B cell (primary cell): ENCODE data around the gene CYB561D1. TPM values are rescaled to one million over a fixed set of nuclear protein-coding genes. Genes with fewer than 3 reads are reported as not detected.

Experiments used
- ATAC-seq: fragments of 200-7000 bp; cut with Tn5 transposase; one replicate; pipeline ENCODE4 v1.10.0; 2021; ENCODE audit warnings: low read depth, mild to moderate bottlenecking, moderate number of reproducible peaks, moderate library complexity
- CTCF ChIA-PET: fragments of 350-600 bp; sonication (Branson Sonifier 250); formaldehyde crosslinking; loops from one replicate; lab custom pipeline; 2021; ENCODE audit warnings: antibody characterized with exemption, inconsistent platforms; lab: Charles Lee
- POLR2A ChIA-PET: fragments of 350-600 bp; sonication (Branson Sonifier 250); formaldehyde crosslinking; loops from one replicate; lab custom pipeline; 2021; ENCODE audit warnings: antibody characterized with exemption; lab: Charles Lee
- DNase-seq: peaks from one replicate; pipeline ENCODE4 v3.0.0; 2013
- H2AFZ ChIP-seq: 2 replicates; pipeline ENCODE4 v1.6.1; 2012; ENCODE audit warnings: mild to moderate bottlenecking, low read depth, low read length; ENCODE audit not compliant: insufficient read depth, poor library complexity, severe bottlenecking
- H3K27ac ChIP-seq, 2 donors: 1 replicate in 1 of 2; 2 replicates in 1 of 2; pipeline ENCODE4 v1.5.1; 2012 to 2013; ENCODE audit warnings: low read length in 2 of 2, mild to moderate bottlenecking in 2 of 2, moderate library complexity in 1 of 2
- H3K27me3 ChIP-seq, 4 experiments: fragments of 200-600 bp in 1 of 4; sonication (generic) in 1 of 4; replicated peaks in 1 of 4; 1 replicate in 2 of 4; 2 replicates in 2 of 4; pipeline versions ENCODE4 v1.6.1 to v1.7.0; 2013 to 2016; ENCODE audit warnings: low read length in 3 of 4, mild to moderate bottlenecking in 2 of 4, mixed read lengths in 1 of 4, moderate library complexity in 1 of 4; ENCODE audit not compliant: insufficient read depth in 4 of 4, control insufficient read depth in 3 of 4; ENCODE audit errors: control extremely low read depth in 1 of 4
- H3K36me3 ChIP-seq, 2 experiments: replicated peaks in 1 of 2; 1 replicate in 1 of 2; 2 replicates in 1 of 2; pipeline versions ENCODE4 v1.6.1 to v1.7.1; 2013; ENCODE audit warnings: low read length in 1 of 2; ENCODE audit not compliant: insufficient read depth in 2 of 2, control insufficient read depth in 1 of 2; ENCODE audit errors: control extremely low read depth in 1 of 2, extremely low read depth in 1 of 2
- H3K4me1 ChIP-seq, 2 donors: fragments of 200-600 bp in 1 of 2; sonication (generic) in 1 of 2; 1 replicate in 1 of 2; 2 replicates in 1 of 2; pipeline versions ENCODE4 v1.5.1 to v1.6.1; 2013 to 2017; ENCODE audit warnings: low read length in 2 of 2; ENCODE audit not compliant: control insufficient read depth in 2 of 2, insufficient read depth in 2 of 2
- H3K4me2 ChIP-seq: replicated peaks from 2 replicates; pipeline ENCODE3; 2012; ENCODE audit warnings: mild to moderate bottlenecking, low read depth, low read length; ENCODE audit not compliant: poor library complexity, severe bottlenecking
- H3K4me3 ChIP-seq, 5 experiments: fragments of 200-600 bp in 1 of 5; sonication (generic) in 1 of 5; 1 replicate in 3 of 5; 2 replicates in 2 of 5; pipeline versions ENCODE4 v1.5.1 to v1.7.0; 2011 to 2016; ENCODE audit warnings: low read length in 4 of 5, mild to moderate bottlenecking in 4 of 5, low read depth in 2 of 5, control low read depth in 1 of 5, moderate library complexity in 1 of 5; ENCODE audit not compliant: insufficient read depth in 1 of 5; ENCODE audit errors: control extremely low read depth in 1 of 5, extremely low read depth in 1 of 5
- H3K79me2 ChIP-seq: fragments of 200-600 bp; sonication (generic); one replicate; pipeline ENCODE4 v1.6.0; 2016; ENCODE audit warnings: low read length; ENCODE audit not compliant: control insufficient read depth, insufficient read depth
- H3K9ac ChIP-seq: fragments of 200-600 bp; sonication (generic); 2 replicates; pipeline ENCODE4 v1.6.1; 2017; ENCODE audit warnings: mild to moderate bottlenecking, low read length, moderate library complexity
- H3K9me3 ChIP-seq, 3 donors: one replicate each; pipeline versions ENCODE4 v1.6.1 to v1.7.1; 2013; ENCODE audit warnings: low read length in 2 of 3; ENCODE audit not compliant: control insufficient read depth in 2 of 3, insufficient read depth in 1 of 3; ENCODE audit errors: control extremely low read depth in 1 of 3
- H4K20me1 ChIP-seq: 2 replicates; pipeline ENCODE4 v1.6.0; 2012; ENCODE audit warnings: mild to moderate bottlenecking, low read length; ENCODE audit not compliant: insufficient read depth, control insufficient read depth, poor library complexity, severe bottlenecking
- H3K27ac Mint-ChIP-seq: one replicate; pipeline ENCODE4 v1.8.0; 2021; ENCODE audit warnings: mixed read lengths
- H3K27me3 Mint-ChIP-seq: one replicate; pipeline ENCODE4 v1.8.0; 2021; ENCODE audit warnings: mixed read lengths
- H3K4me1 Mint-ChIP-seq: one replicate; pipeline ENCODE4 v1.8.0; 2021; ENCODE audit warnings: mixed read lengths
- H3K4me3 Mint-ChIP-seq: one replicate; pipeline ENCODE4 v1.8.0; 2021; ENCODE audit warnings: mixed read lengths
- H3K9me3 Mint-ChIP-seq: one replicate; pipeline ENCODE4 v1.8.0; 2022; ENCODE audit warnings: mixed read lengths; ENCODE audit not compliant: insufficient read depth
- CTCF ChIP-seq: fragments of 200-600 bp; IDR thresholded peaks from one replicate; pipeline ENCODE4 v1.8.0; 2022; ENCODE audit warnings: antibody characterized with exemption, mild to moderate bottlenecking
- EZH2 ChIP-seq: IDR thresholded peaks from 2 replicates; pipeline ENCODE4 v1.6.1; 2012; ENCODE audit warnings: borderline replicate concordance, low read depth, mild to moderate bottlenecking, moderate library complexity, low read length; ENCODE audit not compliant: insufficient read depth, poor library complexity, severe bottlenecking
- WGBS: methylation state at CpG from one replicate; pipeline ENCODE4 v1.1.5; 2013; ENCODE audit warnings: missing lambda C conversion rate; ENCODE audit not compliant: insufficient coverage; 5-methylcytosine and 5-hydroxymethylcytosine counted together
- intact Hi-C: fragments of 100-400 bp; cut with micrococcal nuclease; formaldehyde crosslinking; loops from one replicate; pipeline ENCODE4 v1.10.0; 2022
- polyA plus RNA-seq: library from polyadenylated mRNA; depleted of rRNA; stranded (reverse); fragments of >200 nt; gene quantifications from 2 replicates; pipeline ENCODE4 v1.2.3, GENCODE V29; 2012
- total RNA-seq, 2 donors: library from RNA; stranded (reverse); fragments of 120-200 nt in 1 of 2; gene quantifications; 1 replicate in 1 of 2; 2 replicates in 1 of 2; pipeline versions ENCODE4 v1.2.3 to v1.2.4, GENCODE V29; 2013 to 2022

CYB561D1 gene
- total and polyA plus RNA-seq, 2 donors (not counting 1 experiment from before 2014, with no cell fraction given) = 16.1 to 28.0 TPM

- ChIA-PET POLR2A (no interaction called here), CTCF (interaction anchor here (1.5 to 37.9 kb wide), 4 partner anchors 11 to 25 kb away, joined by 5 to 926 read pairs (median 14); partner anchors contain the start of gene GPR61)
- Histone ChIP-seq H3K36me3 (no peaks in the 10 kb centered on the region), H3K4me2 (no peak overlapping the region), H3K9me3 (no peaks in the 10 kb centered on the region), H3K4me1 (no peaks in the 10 kb centered on the region), H4K20me1 (no peaks in the 10 kb centered on the region), H3K27ac (no peak overlapping the region), H3K79me2 (no peaks in the 10 kb centered on the region), H3K27me3 (peaks cover 0 to 5% (median 0%) of the 10 kb centered on the region in 4 experiments), H3K4me3 (no peak overlapping the region), H3K9ac (no peak overlapping the region), H2AFZ (no peak overlapping the region)
- 81% methylated on average over 3 of the region's 5 CpGs for WGBS
- Mint-ChIP-seq H3K27me3 (peaks cover 22% of the 10 kb centered on the region), H3K27ac (no peak overlapping the region), H3K4me1 (no peaks in the 10 kb centered on the region), H3K4me3 (no peak overlapping the region), H3K9me3 (no peaks in the 10 kb centered on the region)
- no peak for TF ChIP-seq EZH2
- TF ChIP-seq CTCF = no peak
- ATAC-seq (no peak), DNase-seq (no peak)
- intact Hi-C loops = no loop called here
Measured at GRCh38 chr1:109516872-109517271, 23.0 kb downstream of the CYB561D1 start.

- Histone ChIP-seq H3K4me3 (no peak overlapping the region), H3K4me2 (no peak overlapping the region), H3K27ac (no peak overlapping the region), H3K79me2 (no peaks in the 10 kb centered on the region), H3K36me3 (no peaks in the 10 kb centered on the region), H4K20me1 (no peaks in the 10 kb centered on the region), H3K9me3 (no peaks in the 10 kb centered on the region), H3K4me1 (no peaks in the 10 kb centered on the region), H3K9ac (no peak overlapping the region), H3K27me3 (peaks cover 0 to 8% (median 0%) of the 10 kb centered on the region in 4 experiments), H2AFZ (no peak overlapping the region)
- POLR2A ChIA-PET = no interaction called here
- no peak overlapping the region for H3K27ac Mint-ChIP-seq
- intact Hi-C loops = no loop called here
- ATAC-seq (no peak), DNase-seq (no peak)
- WGBS = 94% methylated on average over 2 of the region's 5 CpGs
- H3K4me3 Mint-ChIP-seq = no peak overlapping the region
- H3K27me3 Mint-ChIP-seq = peaks cover 24% of the 10 kb centered on the region
- H3K4me1 Mint-ChIP-seq = no peaks in the 10 kb centered on the region
- H3K9me3 Mint-ChIP-seq = no peaks in the 10 kb centered on the region
- TF ChIP-seq EZH2 (no peak), CTCF (no peak)
- CTCF ChIA-PET = interaction anchor here (0.5 to 37.9 kb wide), 3 partner anchors 15 to 92 kb away, joined by 3 to 926 read pairs (median 21); partner anchors contain the start of gene GPR61
Measured at GRCh38 chr1:109517337-109517736, 23.4 kb downstream of the CYB561D1 start.
